ENCODE results near the gene RPP38. TPM values are rescaled to one million over a fixed set of nuclear protein-coding genes. Genes with fewer than 3 reads are reported as not detected.

Gene RPP38
- total and polyA plus RNA-seq, 2 of the 13 experiments (the other 11 are each of a cell fraction or from before 2014, with no cell fraction given): 11.7 to 16.4 TPM

DNA sequence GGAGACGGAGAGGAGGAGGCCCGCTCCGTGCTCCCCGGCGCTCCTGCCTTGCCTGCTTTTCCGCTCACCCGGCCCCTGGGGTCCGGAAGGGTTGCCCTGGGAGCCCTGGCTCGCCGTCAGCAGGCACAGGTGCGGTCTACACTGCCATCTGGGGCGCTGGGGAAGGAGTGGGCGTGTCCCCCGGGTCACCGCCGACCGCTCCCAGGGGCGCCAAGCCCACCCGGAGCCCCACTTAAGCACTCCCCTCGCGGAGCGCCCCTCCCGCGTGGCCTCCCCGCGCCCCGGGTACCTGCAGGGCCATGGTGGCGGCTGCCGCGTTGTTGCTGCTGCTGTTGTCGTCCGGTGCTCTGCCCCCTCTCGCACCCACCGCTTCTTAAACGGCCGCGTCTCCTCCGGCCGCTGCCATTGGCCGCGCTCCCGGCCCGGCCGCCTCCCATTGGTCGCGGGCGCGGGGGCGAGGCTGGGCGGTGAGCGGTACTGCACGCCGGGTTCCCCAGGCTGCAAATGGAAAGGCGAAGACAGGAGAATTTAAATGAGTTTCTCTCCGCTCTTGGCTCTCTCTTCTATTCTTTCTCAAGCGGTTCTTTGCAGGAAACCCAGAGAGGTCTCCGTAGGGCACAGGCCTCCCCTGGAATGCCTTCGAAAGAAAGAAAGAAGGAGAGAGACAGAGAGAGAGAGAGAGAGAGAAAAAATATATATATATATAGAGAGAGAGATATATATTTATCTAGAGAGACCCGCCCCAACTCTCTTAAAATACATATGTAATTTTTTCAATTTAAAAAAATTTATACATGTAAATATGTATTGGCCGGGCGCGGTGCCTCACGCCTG lies 8.5 kb upstream of the RPP38 start, which contains the start of gene ACBD7 (continued):
- TF ChIP-seq, protein P1, sequence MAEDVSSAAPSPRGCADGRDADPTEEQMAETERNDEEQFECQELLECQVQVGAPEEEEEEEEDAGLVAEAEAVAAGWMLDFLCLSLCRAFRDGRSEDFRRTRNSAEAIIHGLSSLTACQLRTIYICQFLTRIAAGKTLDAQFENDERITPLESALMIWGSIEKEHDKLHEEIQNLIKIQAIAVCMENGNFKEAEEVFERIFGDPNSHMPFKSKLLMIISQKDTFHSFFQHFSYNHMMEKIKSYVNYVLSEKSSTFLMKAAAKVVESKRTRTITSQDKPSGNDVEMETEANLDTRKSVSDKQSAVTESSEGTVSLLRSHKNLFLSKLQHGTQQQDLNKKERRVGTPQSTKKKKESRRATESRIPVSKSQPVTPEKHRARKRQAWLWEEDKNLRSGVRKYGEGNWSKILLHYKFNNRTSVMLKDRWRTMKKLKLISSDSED (CRISPR knock-in tag; IDR thresholded peaks at IDR 0.05): no peak
- TF ChIP-seq, protein P2, sequence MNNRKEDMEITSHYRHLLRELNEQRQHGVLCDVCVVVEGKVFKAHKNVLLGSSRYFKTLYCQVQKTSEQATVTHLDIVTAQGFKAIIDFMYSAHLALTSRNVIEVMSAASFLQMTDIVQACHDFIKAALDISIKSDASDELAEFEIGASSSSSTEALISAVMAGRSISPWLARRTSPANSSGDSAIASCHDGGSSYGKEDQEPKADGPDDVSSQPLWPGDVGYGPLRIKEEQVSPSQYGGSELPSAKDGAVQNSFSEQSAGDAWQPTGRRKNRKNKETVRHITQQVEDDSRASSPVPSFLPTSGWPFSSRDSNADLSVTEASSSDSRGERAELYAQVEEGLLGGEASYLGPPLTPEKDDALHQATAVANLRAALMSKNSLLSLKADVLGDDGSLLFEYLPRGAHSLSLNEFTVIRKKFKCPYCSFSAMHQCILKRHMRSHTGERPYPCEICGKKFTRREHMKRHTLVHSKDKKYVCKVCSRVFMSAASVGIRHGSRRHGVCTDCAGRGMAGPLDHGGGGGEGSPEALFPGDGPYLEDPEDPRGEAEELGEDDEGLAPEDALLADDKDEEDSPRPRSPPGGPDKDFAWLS (CRISPR knock-in tag; IDR thresholded peaks at IDR 0.05; ENCODE audit: borderline replicate concordance): no peak
- TF ChIP-seq ZNF652 (CRISPR knock-in tag; IDR thresholded peaks at IDR 0.05; ENCODE audit: borderline replicate concordance, low read depth) (no peak), ZNF549 (CRISPR knock-in tag; IDR thresholded peaks at IDR 0.05) (no peak), JUN (CRISPR knock-in tag; IDR thresholded peaks at IDR 0.05) (no peak), DZIP1 (CRISPR knock-in tag; IDR thresholded peaks at IDR 0.05) (no peak), ZBTB43 (CRISPR knock-in tag; conservative IDR thresholded peaks at IDR 0.05) (no peak), RBM22 (optimal IDR thresholded peaks at IDR 0.05; ENCODE audit: low read length) (no peak), ZNF496 (CRISPR knock-in tag; IDR thresholded peaks at IDR 0.05; ENCODE audit: insufficient replicate concordance) (no peak), NR2F6 (IDR thresholded peaks at IDR 0.05) (no peak), NR2F6 (CRISPR knock-in tag; IDR thresholded peaks at IDR 0.05) (no peak), PRDM4 (CRISPR knock-in tag; IDR thresholded peaks at IDR 0.05; ENCODE audit: borderline replicate concordance) (no peak), NRL (CRISPR knock-in tag; IDR thresholded peaks at IDR 0.05; ENCODE audit: borderline replicate concordance) (no peak), MTA3 (CRISPR knock-in tag; IDR thresholded peaks at IDR 0.05) (no peak), SIN3A (IDR thresholded peaks at IDR 0.05; ENCODE audit: borderline replicate concordance, low read depth, low read length) (peak; percentile 84; the same call in 1 of the 2 replicates)
- TF ChIP-seq, protein P3, sequence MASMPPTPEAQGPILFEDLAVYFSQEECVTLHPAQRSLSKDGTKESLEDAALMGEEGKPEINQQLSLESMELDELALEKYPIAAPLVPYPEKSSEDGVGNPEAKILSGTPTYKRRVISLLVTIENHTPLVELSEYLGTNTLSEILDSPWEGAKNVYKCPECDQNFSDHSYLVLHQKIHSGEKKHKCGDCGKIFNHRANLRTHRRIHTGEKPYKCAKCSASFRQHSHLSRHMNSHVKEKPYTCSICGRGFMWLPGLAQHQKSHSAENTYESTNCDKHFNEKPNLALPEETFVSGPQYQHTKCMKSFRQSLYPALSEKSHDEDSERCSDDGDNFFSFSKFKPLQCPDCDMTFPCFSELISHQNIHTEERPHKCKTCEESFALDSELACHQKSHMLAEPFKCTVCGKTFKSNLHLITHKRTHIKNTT (CRISPR knock-in tag; IDR thresholded peaks at IDR 0.05): no peak
- TF ChIP-seq, protein P4, sequence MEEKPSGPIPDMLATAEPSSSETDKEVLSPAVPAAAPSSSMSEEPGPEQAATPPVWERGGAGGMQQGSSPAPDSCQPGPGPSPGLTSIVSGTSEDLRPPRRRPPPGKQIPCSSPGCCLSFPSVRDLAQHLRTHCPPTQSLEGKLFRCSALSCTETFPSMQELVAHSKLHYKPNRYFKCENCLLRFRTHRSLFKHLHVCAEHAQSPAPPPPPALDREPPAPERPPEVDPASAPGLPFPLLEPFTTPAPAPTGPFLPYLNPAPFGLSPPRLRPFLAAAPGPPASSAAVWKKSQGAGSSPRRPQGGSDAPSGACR (CRISPR knock-in tag; IDR thresholded peaks at IDR 0.05): no peak
